ENCODE data around the gene TFCP2L1. TPM values are rescaled to one million over a fixed set of nuclear protein-coding genes. Genes with fewer than 3 reads are reported as not detected.

Gene TFCP2L1
- total and polyA plus RNA-seq, 2 donors (not counting 3 experiments of a cell fraction or from before 2014, with no cell fraction given), result not detected

GRCh38 chr2:121247971-121248370 is 37.0 kb downstream of the TFCP2L1 start:
- Histone ChIP-seq H3K9ac (replicated peaks; ENCODE audit: extremely low read depth, insufficient read depth, low read length) (no peak overlapping the region), H2AFZ (ENCODE audit: low read depth, low read length) (no peak overlapping the region), H3K36me3 (ENCODE audit: control insufficient read depth in 2 of 2, extremely low read depth in 1 of 2, insufficient read depth in 2 of 2, low read length in 2 of 2) (no peaks in the 10 kb centered on the region), H3K4me2 (ENCODE audit: insufficient read depth, low read length) (no peak overlapping the region), H3K9me1 (replicated peaks; ENCODE audit: control insufficient read depth, extremely low read depth, insufficient read depth, low read length) (no peaks in the 10 kb centered on the region), H3K27me3 (ENCODE audit: control insufficient read depth in 2 of 2, insufficient read depth in 2 of 2, low read length in 2 of 2) (no peaks in the 10 kb centered on the region), H3K4me1 (ENCODE audit: control insufficient read depth, extremely low read depth, insufficient read depth, low read length) (no peaks in the 10 kb centered on the region), H3K4me3 (replicated peaks in 1 of 3; ENCODE audit: insufficient read depth in 1 of 3, low read depth in 1 of 3, low read length in 3 of 3) (no peak overlapping the region), H3K79me2 (ENCODE audit: control insufficient read depth, insufficient read depth, low read length) (no peaks in the 10 kb centered on the region), H4K20me1 (replicated peaks; ENCODE audit: control insufficient read depth, extremely low read depth, insufficient read depth, low read length) (no peaks in the 10 kb centered on the region), H3K27ac (ENCODE audit: insufficient read depth, low read depth, low read length) (no peak overlapping the region), H3K9me3 (replicated peaks; ENCODE audit: control insufficient read depth, insufficient read depth, low read length) (no peaks in the 10 kb centered on the region)
- intact Hi-C loops (cut with micrococcal nuclease) (no loop called here), dilution Hi-C loops (cut with MboI; ENCODE audit: extremely low pct_ligation_motif_present, low sequenced_read_pairs) (no loop called here)
- no peak for TF ChIP-seq GATA2 (IDR thresholded peaks at IDR 0.05; ENCODE audit: insufficient read depth, insufficient read length, low read depth, low read length)
- no peak for TF ChIP-seq JUN (IDR thresholded peaks at IDR 0.05; ENCODE audit: borderline replicate concordance, insufficient read depth, insufficient read length, low read depth)
- TF ChIP-seq POLR2AphosphoS5 (IDR thresholded peaks at IDR 0.05; ENCODE audit: insufficient read depth, low read depth, low read length), result no peak
- TF ChIP-seq MYC (IDR thresholded peaks at IDR 0.05; ENCODE audit: low read depth, low read length), result no peak
- TF ChIP-seq MAX (IDR thresholded peaks at IDR 0.05; ENCODE audit: insufficient read depth, insufficient read length), result no peak
- no peak for TF ChIP-seq CTCF (IDR thresholded peaks at IDR 0.05; ENCODE audit: extremely low read depth in 1 of 2, insufficient read depth in 1 of 2, low read depth in 1 of 2, low read length in 2 of 2)
- ChIA-PET CTCF (no interaction called here), POLR2A (no interaction called here)
- BruUV-seq (replicated peaks), result no TSS peak
- DNase-seq (ENCODE audit: low read depth, low spot score), result no peak
- no peak for FAIRE-seq

- Histone ChIP-seq H3K79me2 (ENCODE audit: control insufficient read depth, insufficient read depth, low read length) (no peaks in the 10 kb centered on the region), H3K9me3 (replicated peaks; ENCODE audit: control insufficient read depth, insufficient read depth, low read length) (no peaks in the 10 kb centered on the region), H3K4me3 (replicated peaks in 1 of 3; ENCODE audit: insufficient read depth in 1 of 3, low read depth in 1 of 3, low read length in 3 of 3) (no peak overlapping the region), H3K4me2 (ENCODE audit: insufficient read depth, low read length) (no peak overlapping the region), H3K27me3 (ENCODE audit: control insufficient read depth in 2 of 2, insufficient read depth in 2 of 2, low read length in 2 of 2) (no peaks in the 10 kb centered on the region), H3K4me1 (ENCODE audit: control insufficient read depth, extremely low read depth, insufficient read depth, low read length) (no peaks in the 10 kb centered on the region), H2AFZ (ENCODE audit: low read depth, low read length) (no peak overlapping the region), H3K36me3 (ENCODE audit: control insufficient read depth in 2 of 2, extremely low read depth in 1 of 2, insufficient read depth in 2 of 2, low read length in 2 of 2) (no peaks in the 10 kb centered on the region), H3K27ac (ENCODE audit: insufficient read depth, low read depth, low read length) (no peak overlapping the region), H4K20me1 (replicated peaks; ENCODE audit: control insufficient read depth, extremely low read depth, insufficient read depth, low read length) (no peaks in the 10 kb centered on the region), H3K9me1 (replicated peaks; ENCODE audit: control insufficient read depth, extremely low read depth, insufficient read depth, low read length) (no peaks in the 10 kb centered on the region), H3K9ac (replicated peaks; ENCODE audit: extremely low read depth, insufficient read depth, low read length) (no peak overlapping the region)
- ChIA-PET POLR2A (no interaction called here), CTCF (no interaction called here)
- no peak for FAIRE-seq
- TF ChIP-seq POLR2A (IDR thresholded peaks at IDR 0.05; ENCODE audit: low read depth, low read length) (no peak), MAX (IDR thresholded peaks at IDR 0.05; ENCODE audit: insufficient read depth, insufficient read length) (no peak), FOS (IDR thresholded peaks at IDR 0.05; ENCODE audit: borderline replicate concordance, insufficient read depth, low read length) (no peak), CTCF (IDR thresholded peaks at IDR 0.05; ENCODE audit: extremely low read depth in 1 of 2, insufficient read depth in 1 of 2, low read depth in 1 of 2, low read length in 2 of 2) (no peak), POLR2AphosphoS5 (IDR thresholded peaks at IDR 0.05; ENCODE audit: insufficient read depth, low read depth, low read length) (no peak), GATA2 (IDR thresholded peaks at IDR 0.05; ENCODE audit: insufficient read depth, insufficient read length, low read depth, low read length) (no peak), JUN (IDR thresholded peaks at IDR 0.05; ENCODE audit: borderline replicate concordance, insufficient read depth, insufficient read length, low read depth) (no peak), EZH2 (IDR thresholded peaks at IDR 0.05; ENCODE audit: borderline replicate concordance, low read depth, low read length, severe bottlenecking) (no peak), MYC (IDR thresholded peaks at IDR 0.05; ENCODE audit: low read depth, low read length) (no peak)
- DNase-seq (ENCODE audit: low read depth, low spot score), result no peak
- intact Hi-C loops (cut with micrococcal nuclease) (no loop called here), dilution Hi-C loops (cut with MboI; ENCODE audit: extremely low pct_ligation_motif_present, low sequenced_read_pairs) (no loop called here)
- BruUV-seq (replicated peaks), result no TSS peak
Measured at GRCh38 chr2:121247534-121247933, 37.5 kb downstream of the TFCP2L1 start.

Data from endothelial cell of umbilical vein (primary cell).